ENCODE measurements around the gene DDX39B. TPM values are rescaled to one million over a fixed set of nuclear protein-coding genes. Genes with fewer than 3 reads are reported as not detected.

DDX39B gene
- total and polyA plus RNA-seq, 2 of the 8 experiments (the other 6 are each of a cell fraction or from before 2014, with no cell fraction given): 780 to 1,164 TPM

- peak in 1 of 2 experiments; percentile 7; a peak in 1 of 4 replicates for TF ChIP-seq RAD21 (IDR thresholded peaks at IDR 0.05 in 1 of 2, conservative IDR thresholded peaks at IDR 0.05 in 1 of 2; ENCODE audit: low read depth in 2 of 2, low read length in 2 of 2)
- TF ChIP-seq SIX5 (IDR thresholded peaks at IDR 0.05; ENCODE audit: low read depth, low read length): peak; percentile 66; the same call in 1 of the 2 replicates
- no peak for TF ChIP-seq TEAD4 (IDR thresholded peaks at IDR 0.05; ENCODE audit: low read depth, low read length)
- no peak for TF ChIP-seq USF2 (IDR thresholded peaks at IDR 0.05; ENCODE audit: low read length)
- TF ChIP-seq SP4 (IDR thresholded peaks at IDR 0.05; ENCODE audit: low read length): peak; percentile 88
- TF ChIP-seq TAF7 (optimal IDR thresholded peaks at IDR 0.05; ENCODE audit: borderline replicate concordance, low read depth, low read length): no peak
- TF ChIP-seq CTBP2 (IDR thresholded peaks at IDR 0.05; ENCODE audit: borderline replicate concordance, insufficient read depth, insufficient read length, low read length): peak; percentile 2
- peak; percentile 70 for TF ChIP-seq YY1 (IDR thresholded peaks at IDR 0.05; ENCODE audit: low read depth, low read length)
- TF ChIP-seq MAX (IDR thresholded peaks at IDR 0.05): peak; percentile 39; the same call in 1 of the 2 replicates
- TF ChIP-seq POLR2A (IDR thresholded peaks at IDR 0.05; ENCODE audit: control extremely low read depth in 1 of 2, low read depth in 2 of 2, low read length in 2 of 2): peak; percentile 22 to 74
- peak; percentile 98 for TF ChIP-seq GABPA (IDR thresholded peaks at IDR 0.05; ENCODE audit: borderline replicate concordance, insufficient read depth, low read length)
- TF ChIP-seq CBX8 (IDR thresholded peaks at IDR 0.05; ENCODE audit: borderline replicate concordance, low read depth, low read length): no peak
These were observed 5.3 kb upstream of the DDX39B start, which contains the start of gene NFKBIL1 (continued) for GRCh38 chr6:31546958-31547726.

Measured in H1 (cell line).